Suprapubic skin (tissue), 4 donors: ENCODE results near the gene PSD. TPM values are rescaled to one million over a fixed set of nuclear protein-coding genes. Genes with fewer than 3 reads are reported as not detected.

Experiments
- DNase-seq, 2 donors: peaks; one replicate each; pipeline ENCODE4 v3.0.0-alpha.2; 2019; ENCODE audit warnings: low spot score in 2 of 2
- H3K27ac ChIP-seq: fragments of 200-600 bp; sonication (generic); one replicate; pipeline ENCODE4 v1.5.1; 2019
- H3K27me3 ChIP-seq: fragments of 200-600 bp; sonication (generic); one replicate; pipeline ENCODE4 v1.5.1; 2019
- H3K36me3 ChIP-seq: fragments of 200-600 bp; sonication (generic); one replicate; pipeline ENCODE4 v1.5.1; 2019
- H3K4me1 ChIP-seq: fragments of 200-600 bp; sonication (generic); one replicate; pipeline ENCODE4 v1.5.1; 2019
- H3K4me3 ChIP-seq: fragments of 200-600 bp; sonication (generic); one replicate; pipeline ENCODE4 v1.5.1; 2019; ENCODE audit warnings: mild to moderate bottlenecking
- H3K9me3 ChIP-seq: fragments of 200-600 bp; sonication (generic); one replicate; pipeline ENCODE4 v1.5.1; 2019
- CTCF ChIP-seq, 2 donors: fragments of 200-600 bp in 1 of 2; fragments of 450-650 bp in 1 of 2; sonication (generic) in 1 of 2; IDR thresholded peaks; one replicate each; pipeline ENCODE4 v1.5.1; 2016 to 2019; ENCODE audit warnings: antibody characterized with exemption in 2 of 2, mild to moderate bottlenecking in 1 of 2, moderate library complexity in 1 of 2
- EP300 ChIP-seq: sonication (generic); formaldehyde crosslinking; IDR thresholded peaks from one replicate; pipeline ENCODE4 v1.6.1; 2017; ENCODE audit warnings: antibody characterized with exemption
- POLR2A ChIP-seq, 2 donors: fragments of 450-650 bp; IDR thresholded peaks; one replicate each; pipeline ENCODE4 v1.6.1; 2017; ENCODE audit warnings: antibody characterized with exemption in 2 of 2, mild to moderate bottlenecking in 2 of 2, moderate library complexity in 2 of 2
- POLR2AphosphoS5 ChIP-seq, 3 donors: sonication (generic); formaldehyde crosslinking; IDR thresholded peaks; one replicate each; pipeline ENCODE4 v1.6.1; 2017; ENCODE audit warnings: antibody characterized with exemption in 3 of 3
- WGBS: methylation state at CpG from one replicate; pipeline ENCODE4 v1.1.5; 2018; 5-methylcytosine and 5-hydroxymethylcytosine counted together
- total RNA-seq, 4 donors: library from RNA; depleted of rRNA; stranded (reverse); fragments of >200 nt; gene quantifications; one replicate each; pipeline ENCODE4 v1.1.0, GENCODE V29; 2016

The PSD gene
- total RNA-seq, 4 donors from 2014 or later, result 1.7 to 4.8 (median 2.1) TPM

GRCh38 chr10:102354451-102354850 is 64.1 kb downstream of the PSD start:
- Histone ChIP-seq H3K36me3 (peaks cover 74% of the 10 kb centered on the region), H3K27ac (no peak overlapping the region), H3K4me3 (no peak overlapping the region), H3K4me1 (no peaks in the 10 kb centered on the region), H3K27me3 (no peaks in the 10 kb centered on the region), H3K9me3 (no peaks in the 10 kb centered on the region)
- TF ChIP-seq POLR2AphosphoS5 (IDR thresholded peaks at IDR 0.05), result no peak
- TF ChIP-seq EP300, result no peak
- TF ChIP-seq POLR2A (IDR thresholded peaks at IDR 0.05), result no peak
- TF ChIP-seq CTCF (IDR thresholded peaks at IDR 0.05), result no peak
- no peak for DNase-seq
- WGBS, result 80% methylated on average over 3 of the region's 3 CpGs

Other genes with a start within 250 kb of the PSD start
- 10 to 100 TPM; 16.9 to 84.1 (median 56.5) TPM for gene ELOVL3, start 192.5 kb downstream of the PSD start, total RNA-seq
- gene PITX3, start 177.3 kb downstream of the PSD start, total RNA-seq, result not detected
- 10 to 100 TPM; 31.0 to 56.1 (median 43.9) TPM for gene GBF1, start 173.3 kb downstream of the PSD start, total RNA-seq
- gene NFKB2, start 23.1 kb downstream of the PSD start, total RNA-seq, result 10 to 100 TPM; 14.4 to 18.5 (median 16.0) TPM
- gene FBXL15, start 2.1 kb upstream of the PSD start, total RNA-seq, result 10 to 100 TPM; 12.5 to 17.9 (median 13.8) TPM
- gene CUEDC2, start 13.8 kb upstream of the PSD start, total RNA-seq, result 10 to 100 TPM; 25.0 to 61.2 (median 40.2) TPM
- gene C10orf95, start 32.8 kb upstream of the PSD start, total RNA-seq, result 1 to 10 TPM; 1.4 to 7.1 (median 5.4) TPM
- gene ACTR1A, start 83.9 kb upstream of the PSD start, total RNA-seq, result 100 to 1,000 TPM in 3 of 4 donors, 10 to 100 TPM in 1; 71.5 to 108 (median 105) TPM
- gene SUFU, start 85.2 kb upstream of the PSD start, total RNA-seq, result 10 to 100 TPM; 15.3 to 22.7 (median 18.9) TPM
- gene TRIM8, start 225.7 kb upstream of the PSD start, total RNA-seq, result 100 to 1,000 TPM in 2 of 4 donors, 10 to 100 TPM in 2; 73.1 to 113 (median 96.1) TPM